CD4-positive, alpha-beta T cell (primary cell): Measurements from ENCODE around the gene CACNA2D2. TPM values are rescaled to one million over a fixed set of nuclear protein-coding genes. Genes with fewer than 3 reads are reported as not detected.
A peak's percentile ranks its signal among the peaks of the same experiment; 100 is the strongest.

ENCODE experiments used
- ATAC-seq: fragments of 200-7000 bp; cut with Tn5 transposase; one replicate; pipeline ENCODE4 v1.10.0; 2022; ENCODE audit warnings: mild to moderate bottlenecking; ENCODE audit not compliant: poor library complexity
- CTCF ChIA-PET: fragments of 350-600 bp; sonication (Branson Sonifier 250); formaldehyde crosslinking; loops from one replicate; lab custom pipeline; 2021; ENCODE audit warnings: antibody characterized with exemption, inconsistent platforms; lab: Charles Lee
- POLR2A ChIA-PET: fragments of 350-600 bp; sonication (Branson Sonifier 250); formaldehyde crosslinking; loops from one replicate; lab custom pipeline; 2021; ENCODE audit warnings: antibody characterized with exemption, inconsistent platforms; lab: Charles Lee
- DNase-seq, 14 experiments: peaks; one replicate each; pipeline ENCODE4 v3.0.0-alpha.2; 2013 to 2020; ENCODE audit warnings: mixed read lengths in 2 of 14
- H3K27ac ChIP-seq, 2 donors: one replicate each; pipeline versions ENCODE4 v1.5.1 to v1.7.0; 2013; ENCODE audit warnings: low read length in 2 of 2, low read depth in 1 of 2, mild to moderate bottlenecking in 1 of 2
- H3K27me3 ChIP-seq, 2 experiments: 1 replicate in 1 of 2; 2 replicates in 1 of 2; pipeline versions ENCODE4 v1.6.1 to v1.7.0; 2013; ENCODE audit warnings: low read length in 2 of 2, control low read depth in 1 of 2, mild to moderate bottlenecking in 1 of 2, moderate library complexity in 1 of 2; ENCODE audit not compliant: insufficient read depth in 2 of 2, control insufficient read depth in 1 of 2
- H3K36me3 ChIP-seq: one replicate; pipeline ENCODE4 v1.6.1; 2013; ENCODE audit warnings: low read length, control low read depth; ENCODE audit not compliant: insufficient read depth
- H3K4me1 ChIP-seq: one replicate; pipeline ENCODE4 v1.6.1; 2013; ENCODE audit warnings: low read length, control low read depth; ENCODE audit not compliant: insufficient read depth
- H3K4me3 ChIP-seq: one replicate; pipeline ENCODE4 v1.5.1; 2013; ENCODE audit warnings: mild to moderate bottlenecking, low read length, moderate library complexity
- H3K9me3 ChIP-seq, 2 experiments: 1 replicate in 1 of 2; 2 replicates in 1 of 2; pipeline versions ENCODE4 v1.6.1 to v1.7.0; 2013; ENCODE audit warnings: low read length in 2 of 2, mild to moderate bottlenecking in 2 of 2, control low read depth in 1 of 2, moderate library complexity in 1 of 2; ENCODE audit not compliant: control insufficient read depth in 1 of 2, insufficient read depth in 1 of 2
- H3K27ac Mint-ChIP-seq: one replicate; pipeline ENCODE4 v1.8.0; 2020; ENCODE audit warnings: mixed read lengths
- H3K27me3 Mint-ChIP-seq: one replicate; pipeline ENCODE4 v1.8.0; 2021; ENCODE audit warnings: mixed read lengths
- H3K36me3 Mint-ChIP-seq: one replicate; pipeline ENCODE4 v1.8.0; 2021; ENCODE audit warnings: low read depth, mixed read lengths
- H3K4me1 Mint-ChIP-seq: one replicate; pipeline ENCODE4 v1.8.0; 2021; ENCODE audit warnings: low read depth, mixed read lengths
- H3K4me3 Mint-ChIP-seq: one replicate; pipeline ENCODE4 v1.8.0; 2020; ENCODE audit warnings: mild to moderate bottlenecking, mixed read lengths
- H3K9me3 Mint-ChIP-seq: one replicate; pipeline ENCODE4 v1.8.0; 2020; ENCODE audit warnings: mixed read lengths
- intact Hi-C, 2 experiments: fragments of 100-400 bp; cut with DNase I in 1 of 2; cut with micrococcal nuclease in 1 of 2; formaldehyde crosslinking; loops; one replicate each; pipeline versions ENCODE4 v1.15.1 to v1.9.0; 2023 to 2025; cut with DNase I, micrococcal nuclease
- total RNA-seq, 174 experiments: library from RNA in 2 of 174; stranded (reverse) in 2 of 174; gene quantifications; one replicate each; pipeline ENCODE4 v1.2.3 and lab custom pipeline; 2021 to 2026
- TF ChIP-seq, protein P1 (sequence below): fragments of 200-600 bp; IDR thresholded peaks from one replicate; pipeline ENCODE4 v1.8.0; 2022; ENCODE audit warnings: antibody characterized with exemption, mild to moderate bottlenecking

The CACNA2D2 gene
- total RNA-seq, 2 experiments from 2014 or later, result 2.5 to 3.8 TPM

DNA sequence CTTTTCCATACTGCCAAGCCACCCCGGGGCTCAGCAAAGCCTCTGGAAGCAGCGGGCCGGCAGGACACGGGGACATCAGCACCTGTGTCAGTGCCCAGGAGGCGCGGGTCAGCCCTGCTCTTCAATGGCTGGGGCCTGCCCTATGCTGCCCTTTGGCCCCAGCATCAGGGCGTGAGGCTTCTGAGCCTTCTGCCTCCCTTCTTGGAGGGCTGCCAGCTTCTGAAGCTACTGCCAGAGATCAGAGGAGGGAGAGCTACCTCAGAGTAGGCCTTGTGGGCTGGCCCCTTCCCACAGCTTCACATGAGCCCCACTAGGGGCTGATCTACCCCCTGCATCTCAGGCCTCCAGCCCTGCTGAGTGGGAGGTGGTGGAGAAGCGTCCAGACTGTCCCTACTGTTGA, 131.1 kb downstream of the CACNA2D2 start:
- CTCF ChIA-PET, result no interaction called here
- Histone ChIP-seq H3K27me3 (no peaks in the 10 kb centered on the region), H3K27ac (no peak overlapping the region), H3K4me1 (peaks cover 9% of the 10 kb centered on the region), H3K36me3 (no peaks in the 10 kb centered on the region), H3K9me3 (no peaks in the 10 kb centered on the region), H3K4me3 (no peak overlapping the region)
- TF ChIP-seq, protein P1, sequence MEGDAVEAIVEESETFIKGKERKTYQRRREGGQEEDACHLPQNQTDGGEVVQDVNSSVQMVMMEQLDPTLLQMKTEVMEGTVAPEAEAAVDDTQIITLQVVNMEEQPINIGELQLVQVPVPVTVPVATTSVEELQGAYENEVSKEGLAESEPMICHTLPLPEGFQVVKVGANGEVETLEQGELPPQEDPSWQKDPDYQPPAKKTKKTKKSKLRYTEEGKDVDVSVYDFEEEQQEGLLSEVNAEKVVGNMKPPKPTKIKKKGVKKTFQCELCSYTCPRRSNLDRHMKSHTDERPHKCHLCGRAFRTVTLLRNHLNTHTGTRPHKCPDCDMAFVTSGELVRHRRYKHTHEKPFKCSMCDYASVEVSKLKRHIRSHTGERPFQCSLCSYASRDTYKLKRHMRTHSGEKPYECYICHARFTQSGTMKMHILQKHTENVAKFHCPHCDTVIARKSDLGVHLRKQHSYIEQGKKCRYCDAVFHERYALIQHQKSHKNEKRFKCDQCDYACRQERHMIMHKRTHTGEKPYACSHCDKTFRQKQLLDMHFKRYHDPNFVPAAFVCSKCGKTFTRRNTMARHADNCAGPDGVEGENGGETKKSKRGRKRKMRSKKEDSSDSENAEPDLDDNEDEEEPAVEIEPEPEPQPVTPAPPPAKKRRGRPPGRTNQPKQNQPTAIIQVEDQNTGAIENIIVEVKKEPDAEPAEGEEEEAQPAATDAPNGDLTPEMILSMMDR, result no peak
- intact Hi-C loops, result no loop called here
- Mint-ChIP-seq H3K27me3 (no peaks in the 10 kb centered on the region), H3K27ac (no peak overlapping the region), H3K4me3 (no peak overlapping the region), H3K9me3 (no peaks in the 10 kb centered on the region), H3K36me3 (no peaks in the 10 kb centered on the region), H3K4me1 (peaks cover 17% of the 10 kb centered on the region)
- POLR2A ChIA-PET, result no interaction called here
- peak; percentile 52 for ATAC-seq
- DNase-seq, result peak in 3 of 14 experiments; percentile 21 to 51 (median 32)

DNA sequence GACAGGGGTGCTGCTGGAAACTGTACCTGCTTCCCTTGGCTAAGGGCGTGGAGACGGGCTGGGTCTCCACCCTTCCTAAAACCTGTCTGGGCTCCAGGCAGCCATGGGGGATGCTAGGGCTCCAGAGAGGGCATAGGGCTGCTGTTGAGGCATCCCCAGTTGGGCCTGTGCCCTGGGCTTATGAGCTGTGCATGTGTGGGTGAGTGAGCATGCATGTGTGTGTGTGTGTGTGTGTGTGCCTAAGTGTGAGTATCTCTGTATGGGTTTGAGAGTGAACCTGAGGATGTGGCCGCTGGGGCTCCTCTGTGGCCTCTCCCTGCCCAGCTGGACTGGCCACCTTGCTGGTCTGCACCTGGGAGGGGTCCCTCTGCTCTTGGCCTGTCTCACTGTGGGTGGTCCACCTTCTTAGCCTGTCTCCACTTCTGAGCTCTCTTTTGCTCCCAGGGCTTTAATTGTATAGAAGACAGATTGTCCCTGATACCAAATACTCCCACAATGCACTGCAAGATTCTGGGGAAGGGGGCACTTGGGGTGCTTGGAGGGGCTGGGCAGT, 132.2 kb downstream of the CACNA2D2 start:
- Histone ChIP-seq H3K27me3 (no peaks in the 10 kb centered on the region), H3K4me1 (peaks cover 21% of the 10 kb centered on the region), H3K9me3 (no peaks in the 10 kb centered on the region), H3K4me3 (no peak overlapping the region), H3K27ac (no peak overlapping the region), H3K36me3 (no peaks in the 10 kb centered on the region)
- Mint-ChIP-seq H3K4me3 (no peak overlapping the region), H3K9me3 (no peaks in the 10 kb centered on the region), H3K27me3 (no peaks in the 10 kb centered on the region), H3K4me1 (peaks cover 24% of the 10 kb centered on the region), H3K36me3 (no peaks in the 10 kb centered on the region), H3K27ac (no peak overlapping the region)
- intact Hi-C loops, result no loop called here
- ChIA-PET POLR2A (no interaction called here), CTCF (no interaction called here)
- TF ChIP-seq, protein P1, result no peak
- no peak for ATAC-seq
- DNase-seq, result no peak

- no peaks in the 10 kb centered on the region for H3K27me3 Mint-ChIP-seq
- no peaks in the 10 kb centered on the region for H3K9me3 Mint-ChIP-seq
- Histone ChIP-seq H3K27me3 (no peaks in the 10 kb centered on the region), H3K4me3 (no peak overlapping the region), H3K9me3 (no peaks in the 10 kb centered on the region), H3K36me3 (no peaks in the 10 kb centered on the region), H3K4me1 (peaks cover 27% of the 10 kb centered on the region), H3K27ac (no peak overlapping the region)
- POLR2A ChIA-PET, result interaction anchor here (0.7 kb wide), 1 partner anchor 186 kb away, joined by 4 read pairs; no protein-coding TSS in a partner anchor
- ATAC-seq (no peak), DNase-seq (no peak)
- no peak overlapping the region for H3K27ac Mint-ChIP-seq
- CTCF ChIA-PET, result no interaction called here
- H3K36me3 Mint-ChIP-seq, result no peaks in the 10 kb centered on the region
- TF ChIP-seq, protein P1, result no peak
- H3K4me1 Mint-ChIP-seq, result peaks cover 30% of the 10 kb centered on the region
- intact Hi-C loops, result no loop called here
- H3K4me3 Mint-ChIP-seq, result no peak overlapping the region
Measured at GRCh38 chr3:50370594-50370993, 132.8 kb downstream of the CACNA2D2 start.
